Lower leg skin (tissue), 3 donors: Measurements from ENCODE around the gene PKN2.

ENCODE experiments used
- CTCF ChIP-seq, 3 donors: fragments of 450-650 bp; IDR thresholded peaks; one replicate each; pipeline ENCODE4 v1.5.1; 2016; ENCODE audit warnings: antibody characterized with exemption in 3 of 3, mild to moderate bottlenecking in 3 of 3, moderate library complexity in 2 of 3
- POLR2A ChIP-seq, 2 donors: fragments of 450-650 bp; IDR thresholded peaks; one replicate each; pipeline ENCODE4 v1.6.1; 2016 to 2017; ENCODE audit warnings: antibody characterized with exemption in 2 of 2, mild to moderate bottlenecking in 1 of 2, moderate library complexity in 1 of 2

DNA sequence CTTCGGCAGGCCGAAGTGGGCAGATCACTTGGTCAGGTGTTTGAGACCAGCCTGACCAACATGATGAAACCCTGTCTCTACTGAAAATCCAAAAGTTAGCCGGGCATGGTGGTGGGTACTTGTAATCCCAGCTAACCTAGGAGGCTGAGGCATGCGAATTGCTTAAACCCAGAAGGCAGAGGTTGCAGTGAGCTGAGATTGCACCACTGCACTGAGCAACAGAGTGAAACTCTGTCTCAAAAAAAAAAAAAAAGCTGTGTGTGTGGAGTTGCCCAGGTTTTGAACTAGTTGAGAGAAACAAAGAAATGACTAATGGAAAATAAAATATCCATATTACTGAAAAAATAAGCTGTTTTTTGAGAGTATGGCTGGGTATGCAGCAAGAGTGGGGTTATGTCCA, 107.1 kb downstream of the PKN2 start:
- TF ChIP-seq CTCF (IDR thresholded peaks at IDR 0.05) (no peak), POLR2A (IDR thresholded peaks at IDR 0.05) (no peak)
